Endothelial cell of umbilical vein (primary cell): ENCODE measurements around the gene WDR36. TPM values are rescaled to one million over a fixed set of nuclear protein-coding genes. Genes with fewer than 3 reads are reported as not detected.

Source experiments
- BruUV-seq: library from RNA; stranded (reverse); fragments of 400-500 nt; replicated peaks from 2 replicates; lab custom pipeline; 2021; lab: Mats Ljungman, UMichigan
- CTCF ChIA-PET: fragments of 300-600, 350-600 bp; sonication (Branson Sonifier 250); formaldehyde crosslinking; loops from one replicate; lab custom pipeline; 2021; ENCODE audit warnings: antibody characterized with exemption, inconsistent platforms; lab: Charles Lee
- POLR2A ChIA-PET: fragments of 300-600, 350-600 bp; sonication (Branson Sonifier 250); formaldehyde crosslinking; loops from one replicate; lab custom pipeline; 2021; ENCODE audit warnings: antibody characterized with exemption, inconsistent platforms; lab: Charles Lee
- DNase-seq: peaks from one replicate; pipeline ENCODE4 v3.0.0-alpha.2; 2011; ENCODE audit warnings: low read depth, low spot score
- FAIRE-seq: peaks from 2 replicates; lab custom pipeline; 2011; peaks lifted over from hg19 to GRCh38; lab: Jason Lieb, UNC
- H2AFZ ChIP-seq: 2 replicates; pipeline ENCODE4 v1.6.0; 2012; ENCODE audit warnings: low read depth, low read length, control low read depth, inconsistent platforms
- H3K27ac ChIP-seq: 2 replicates; pipeline ENCODE4 v1.5.1; 2011; ENCODE audit warnings: low read depth, mild to moderate bottlenecking, control low read depth, low read length, moderate library complexity; ENCODE audit not compliant: insufficient read depth
- H3K27me3 ChIP-seq, 2 experiments: 2 replicates each; pipeline versions ENCODE4 v1.6.0 to v1.6.1; 2011; ENCODE audit warnings: low read length in 2 of 2, mixed read lengths in 1 of 2; ENCODE audit not compliant: control insufficient read depth in 2 of 2, insufficient read depth in 2 of 2
- H3K36me3 ChIP-seq, 2 experiments: 2 replicates in 1 of 2; 3 replicates in 1 of 2; pipeline ENCODE4 v1.5.1; 2011; ENCODE audit warnings: low read length in 2 of 2, mild to moderate bottlenecking in 1 of 2, moderate library complexity in 1 of 2; ENCODE audit not compliant: control insufficient read depth in 2 of 2, insufficient read depth in 2 of 2; ENCODE audit errors: extremely low read depth in 1 of 2
- H3K4me1 ChIP-seq: 3 replicates; pipeline ENCODE4 v1.5.1; 2011; ENCODE audit warnings: mild to moderate bottlenecking, low read length; ENCODE audit not compliant: control insufficient read depth, insufficient read depth; ENCODE audit errors: extremely low read depth
- H3K4me2 ChIP-seq: 2 replicates; pipeline ENCODE4 v1.6.1; 2011; ENCODE audit warnings: low read length, control low read depth, mixed read lengths; ENCODE audit not compliant: insufficient read depth
- H3K4me3 ChIP-seq, 3 experiments: fragments of 200-600 bp in 1 of 3; sonication (generic), shearing (Covaris generic) in 1 of 3; replicated peaks in 1 of 3; 2 replicates each; pipeline ENCODE4 v1.5.1; 2011 to 2016; ENCODE audit warnings: control low read depth in 3 of 3, low read length in 3 of 3, mild to moderate bottlenecking in 2 of 3, inconsistent platforms in 1 of 3, low read depth in 1 of 3, moderate library complexity in 1 of 3; ENCODE audit not compliant: insufficient read depth in 1 of 3
- H3K79me2 ChIP-seq: 2 replicates; pipeline ENCODE4 v1.6.0; 2012; ENCODE audit warnings: low read length, inconsistent platforms; ENCODE audit not compliant: control insufficient read depth, insufficient read depth
- H3K9ac ChIP-seq: replicated peaks from 2 replicates; pipeline ENCODE3; 2011; ENCODE audit warnings: low read length, control low read depth; ENCODE audit not compliant: insufficient read depth; ENCODE audit errors: extremely low read depth
- H3K9me1 ChIP-seq: replicated peaks from 3 replicates; pipeline ENCODE4 v1.6.0; 2011; ENCODE audit warnings: mild to moderate bottlenecking, low read length; ENCODE audit not compliant: control insufficient read depth, insufficient read depth; ENCODE audit errors: extremely low read depth
- H3K9me3 ChIP-seq: replicated peaks from 2 replicates; pipeline ENCODE4 v1.5.1; 2012; ENCODE audit warnings: low read length, inconsistent platforms; ENCODE audit not compliant: control insufficient read depth, insufficient read depth
- H4K20me1 ChIP-seq: replicated peaks from 2 replicates; pipeline ENCODE3; 2011; ENCODE audit warnings: mild to moderate bottlenecking, low read length; ENCODE audit not compliant: control insufficient read depth, insufficient read depth; ENCODE audit errors: extremely low read depth
- CTCF ChIP-seq, 2 donors: IDR thresholded peaks; 1 replicate in 1 of 2; 2 replicates in 1 of 2; pipeline ENCODE4 v1.5.1; 2011; ENCODE audit warnings: low read length in 2 of 2, mild to moderate bottlenecking in 2 of 2, moderate library complexity in 2 of 2, control low read depth in 1 of 2, inconsistent platforms in 1 of 2, low read depth in 1 of 2; ENCODE audit not compliant: insufficient read depth in 1 of 2; ENCODE audit errors: extremely low read depth in 1 of 2
- EZH2 ChIP-seq: IDR thresholded peaks from 2 replicates; pipeline ENCODE4 v1.6.1; 2012; ENCODE audit warnings: borderline replicate concordance, low read depth, mild to moderate bottlenecking, moderate library complexity, low read length, inconsistent platforms; ENCODE audit not compliant: severe bottlenecking
- FOS ChIP-seq: IDR thresholded peaks from 2 replicates; pipeline ENCODE4 v1.6.1; 2011; ENCODE audit warnings: mild to moderate bottlenecking, low read length, moderate library complexity, borderline replicate concordance; ENCODE audit not compliant: insufficient read depth
- GATA2 ChIP-seq: IDR thresholded peaks from 2 replicates; pipeline ENCODE4 v1.7.0; 2011; ENCODE audit warnings: low read depth, mild to moderate bottlenecking, moderate library complexity, mixed read lengths, low read length; ENCODE audit not compliant: insufficient read length, insufficient read depth
- JUN ChIP-seq: IDR thresholded peaks from 2 replicates; pipeline ENCODE4 v1.6.1; 2011; ENCODE audit warnings: borderline replicate concordance, low read depth; ENCODE audit not compliant: insufficient read length, insufficient read depth
- MAX ChIP-seq: IDR thresholded peaks from 2 replicates; pipeline ENCODE4 v1.6.1; 2011; ENCODE audit not compliant: insufficient read depth, insufficient read length
- MYC ChIP-seq: IDR thresholded peaks from one replicate; pipeline ENCODE4 v1.6.1; 2011; ENCODE audit warnings: mild to moderate bottlenecking, low read depth, low read length
- POLR2A ChIP-seq: IDR thresholded peaks from 2 replicates; pipeline ENCODE4 v1.6.1; 2012; ENCODE audit warnings: low read depth, mild to moderate bottlenecking, control low read depth, low read length
- POLR2AphosphoS5 ChIP-seq: IDR thresholded peaks from 2 replicates; pipeline ENCODE4 v1.6.1; 2012; ENCODE audit warnings: low read depth, mild to moderate bottlenecking, control low read depth, low read length, moderate library complexity; ENCODE audit not compliant: insufficient read depth
- dilution Hi-C: fragments of 300-500 bp; cut with MboI; formaldehyde crosslinking; loops from one replicate; pipeline ENCODE4 v1.15.0; 2019; ENCODE audit warnings: low sequenced_read_pairs; ENCODE audit not compliant: extremely low pct_ligation_motif_present
- intact Hi-C: fragments of 100-400 bp; cut with micrococcal nuclease; formaldehyde crosslinking; loops from one replicate; pipeline ENCODE4 v1.10.0; 2022
- polyA plus RNA-seq, 4 experiments: library from polyadenylated mRNA; depleted of rRNA in 3 of 4; stranded (reverse) in 3 of 4; unstranded in 1 of 4; fragments of >200 nt; gene quantifications; 2 replicates each; pipeline versions ENCODE4 v1.2.1 to v1.2.3, GENCODE V29; 2011 to 2012; ENCODE audit warnings: missing spikeins in 1 of 4
- total RNA-seq: library from RNA; stranded (reverse); gene quantifications from 2 replicates; pipeline ENCODE4 v1.2.3, GENCODE V29; 2021

The WDR36 gene
- total and polyA plus RNA-seq, 2 donors (not counting 3 experiments of a cell fraction or from before 2014, with no cell fraction given) = 10.6 to 30.2 TPM

- Histone ChIP-seq H3K27me3 (peaks cover 42 to 71% of the 10 kb centered on the region in 2 experiments), H3K4me2 (no peak overlapping the region), H3K9me1 (no peaks in the 10 kb centered on the region), H3K79me2 (no peaks in the 10 kb centered on the region), H3K27ac (no peak overlapping the region), H3K36me3 (no peaks in the 10 kb centered on the region), H3K4me1 (peaks cover 3% of the 10 kb centered on the region), H2AFZ (no peak overlapping the region), H3K9me3 (no peaks in the 10 kb centered on the region), H3K4me3 (no peak overlapping the region), H4K20me1 (no peaks in the 10 kb centered on the region), H3K9ac (no peak overlapping the region)
- ChIA-PET CTCF (no interaction called here), POLR2A (no interaction called here)
- FAIRE-seq (no peak), DNase-seq (no peak)
- BruUV-seq = no TSS peak
- dilution Hi-C loops = no loop called here
- TF ChIP-seq POLR2A (no peak), POLR2AphosphoS5 (no peak), JUN (no peak), MAX (no peak), GATA2 (no peak), MYC (no peak), EZH2 (no peak), CTCF (IDR thresholded peaks at IDR 0.05; ENCODE audit: extremely low read depth in 1 of 2, insufficient read depth in 1 of 2, low read depth in 1 of 2, low read length in 2 of 2) (no peak), FOS (no peak)
- intact Hi-C loops = no loop called here
These were observed 23.9 kb upstream of the WDR36 start for GRCh38 chr5:111068213-111068612.
